C4-2B (cell line): Measurements from ENCODE around the gene TRAPPC14.
"Not testable (repeated sequence)": the region's sequence is repeated elsewhere in the genome, so short reads cannot be mapped to it uniquely, and the experiment has no call there.

Experiments used
- ZFX ChIP-seq: fragments of 450-650 bp; IDR thresholded peaks from 2 replicates; pipeline ENCODE4 v1.6.1; 2017
- TF ChIP-seq, protein P1 (sequence below): fragments of 450-650 bp; conservative IDR thresholded peaks from 2 replicates; pipeline ENCODE4 v1.5.1; 2017; ENCODE audit warnings: mild to moderate bottlenecking

GRCh38 chr7:100146350-100146749, 12.2 kb downstream of the TRAPPC14 start:
- TF ChIP-seq, protein P1, sequence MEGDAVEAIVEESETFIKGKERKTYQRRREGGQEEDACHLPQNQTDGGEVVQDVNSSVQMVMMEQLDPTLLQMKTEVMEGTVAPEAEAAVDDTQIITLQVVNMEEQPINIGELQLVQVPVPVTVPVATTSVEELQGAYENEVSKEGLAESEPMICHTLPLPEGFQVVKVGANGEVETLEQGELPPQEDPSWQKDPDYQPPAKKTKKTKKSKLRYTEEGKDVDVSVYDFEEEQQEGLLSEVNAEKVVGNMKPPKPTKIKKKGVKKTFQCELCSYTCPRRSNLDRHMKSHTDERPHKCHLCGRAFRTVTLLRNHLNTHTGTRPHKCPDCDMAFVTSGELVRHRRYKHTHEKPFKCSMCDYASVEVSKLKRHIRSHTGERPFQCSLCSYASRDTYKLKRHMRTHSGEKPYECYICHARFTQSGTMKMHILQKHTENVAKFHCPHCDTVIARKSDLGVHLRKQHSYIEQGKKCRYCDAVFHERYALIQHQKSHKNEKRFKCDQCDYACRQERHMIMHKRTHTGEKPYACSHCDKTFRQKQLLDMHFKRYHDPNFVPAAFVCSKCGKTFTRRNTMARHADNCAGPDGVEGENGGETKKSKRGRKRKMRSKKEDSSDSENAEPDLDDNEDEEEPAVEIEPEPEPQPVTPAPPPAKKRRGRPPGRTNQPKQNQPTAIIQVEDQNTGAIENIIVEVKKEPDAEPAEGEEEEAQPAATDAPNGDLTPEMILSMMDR = not testable (repeated sequence)
- TF ChIP-seq ZFX = not testable (repeated sequence)
